RWPE2 (cell line): ENCODE measurements around the gene INSYN2A.

Experiments used
- ATAC-seq: fragments of 200-7000 bp; cut with Tn5 transposase; 3 replicates; pipeline ENCODE4 v1.9.1; 2021; ENCODE audit warnings: low read depth
- DNase-seq: peaks from one replicate; pipeline ENCODE4 v3.0.0-alpha.2; 2020; ENCODE audit warnings: low spot score
- H3K27ac ChIP-seq: fragments of 450-650 bp; 2 replicates; pipeline ENCODE4 v1.5.1; 2017; ENCODE audit warnings: mild to moderate bottlenecking; ENCODE audit not compliant: poor library complexity, severe bottlenecking
- H3K27me3 ChIP-seq: fragments of 250-450 bp; sonication (Bioruptor Pico); 2 replicates; pipeline ENCODE4 v1.5.1; 2021; ENCODE audit warnings: mild to moderate bottlenecking, moderate library complexity; ENCODE audit not compliant: insufficient read depth, poor library complexity, severe bottlenecking
- H3K36me3 ChIP-seq: fragments of 250-450 bp; sonication (Bioruptor Pico); 2 replicates; pipeline ENCODE4 v1.5.1; 2020; ENCODE audit warnings: low read depth, mild to moderate bottlenecking, moderate library complexity
- H3K4me1 ChIP-seq: fragments of 250-450 bp; sonication (Bioruptor Pico); 2 replicates; pipeline ENCODE4 v1.5.1; 2021; ENCODE audit warnings: mild to moderate bottlenecking, moderate library complexity; ENCODE audit not compliant: insufficient read depth, poor library complexity, severe bottlenecking
- H3K4me3 ChIP-seq: fragments of 250-450 bp; sonication (Bioruptor Pico); 2 replicates; pipeline ENCODE4 v1.5.1; 2021; ENCODE audit warnings: mild to moderate bottlenecking, moderate library complexity; ENCODE audit not compliant: severe bottlenecking
- H3K9me3 ChIP-seq: fragments of 250-450 bp; sonication (Bioruptor Pico); 2 replicates; pipeline ENCODE4 v1.5.1; 2021; ENCODE audit warnings: mild to moderate bottlenecking, moderate library complexity; ENCODE audit not compliant: severe bottlenecking
- TF ChIP-seq, protein P1 (sequence below): fragments of 450-650 bp; IDR thresholded peaks from one replicate; pipeline ENCODE4 v1.5.1; 2017; ENCODE audit warnings: mild to moderate bottlenecking, moderate library complexity; ENCODE audit not compliant: poor library complexity, severe bottlenecking

INSYN2A gene

DNA sequence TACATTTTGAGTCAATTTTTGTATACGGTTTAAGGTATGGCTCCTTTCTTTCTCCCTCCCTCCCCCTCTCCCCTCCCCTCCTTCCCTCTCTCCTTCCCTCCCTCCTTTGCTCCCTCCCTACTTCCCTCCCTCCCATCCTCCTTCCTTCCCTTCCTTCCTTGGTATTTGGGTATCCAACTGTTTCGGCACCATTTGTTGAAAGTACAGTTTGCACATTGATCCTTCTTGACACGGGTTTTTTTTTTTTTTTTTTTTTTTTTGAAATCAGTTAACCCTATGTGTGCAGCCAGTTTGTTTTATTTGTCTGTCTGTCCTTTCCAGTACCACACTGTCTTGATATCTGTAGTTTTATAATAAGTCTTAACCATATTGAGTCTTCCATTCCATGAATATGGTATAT lies 39.9 kb upstream of the INSYN2A start:
- Histone ChIP-seq H3K36me3 (no peaks in the 10 kb centered on the region), H3K4me3 (no peak overlapping the region), H3K4me1 (no peaks in the 10 kb centered on the region), H3K27me3 (no peaks in the 10 kb centered on the region), H3K27ac (no peak overlapping the region), H3K9me3 (no peaks in the 10 kb centered on the region)
- ATAC-seq, result no peak
- DNase-seq, result no peak
- TF ChIP-seq, protein P1, sequence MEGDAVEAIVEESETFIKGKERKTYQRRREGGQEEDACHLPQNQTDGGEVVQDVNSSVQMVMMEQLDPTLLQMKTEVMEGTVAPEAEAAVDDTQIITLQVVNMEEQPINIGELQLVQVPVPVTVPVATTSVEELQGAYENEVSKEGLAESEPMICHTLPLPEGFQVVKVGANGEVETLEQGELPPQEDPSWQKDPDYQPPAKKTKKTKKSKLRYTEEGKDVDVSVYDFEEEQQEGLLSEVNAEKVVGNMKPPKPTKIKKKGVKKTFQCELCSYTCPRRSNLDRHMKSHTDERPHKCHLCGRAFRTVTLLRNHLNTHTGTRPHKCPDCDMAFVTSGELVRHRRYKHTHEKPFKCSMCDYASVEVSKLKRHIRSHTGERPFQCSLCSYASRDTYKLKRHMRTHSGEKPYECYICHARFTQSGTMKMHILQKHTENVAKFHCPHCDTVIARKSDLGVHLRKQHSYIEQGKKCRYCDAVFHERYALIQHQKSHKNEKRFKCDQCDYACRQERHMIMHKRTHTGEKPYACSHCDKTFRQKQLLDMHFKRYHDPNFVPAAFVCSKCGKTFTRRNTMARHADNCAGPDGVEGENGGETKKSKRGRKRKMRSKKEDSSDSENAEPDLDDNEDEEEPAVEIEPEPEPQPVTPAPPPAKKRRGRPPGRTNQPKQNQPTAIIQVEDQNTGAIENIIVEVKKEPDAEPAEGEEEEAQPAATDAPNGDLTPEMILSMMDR, result no peak

DNA sequence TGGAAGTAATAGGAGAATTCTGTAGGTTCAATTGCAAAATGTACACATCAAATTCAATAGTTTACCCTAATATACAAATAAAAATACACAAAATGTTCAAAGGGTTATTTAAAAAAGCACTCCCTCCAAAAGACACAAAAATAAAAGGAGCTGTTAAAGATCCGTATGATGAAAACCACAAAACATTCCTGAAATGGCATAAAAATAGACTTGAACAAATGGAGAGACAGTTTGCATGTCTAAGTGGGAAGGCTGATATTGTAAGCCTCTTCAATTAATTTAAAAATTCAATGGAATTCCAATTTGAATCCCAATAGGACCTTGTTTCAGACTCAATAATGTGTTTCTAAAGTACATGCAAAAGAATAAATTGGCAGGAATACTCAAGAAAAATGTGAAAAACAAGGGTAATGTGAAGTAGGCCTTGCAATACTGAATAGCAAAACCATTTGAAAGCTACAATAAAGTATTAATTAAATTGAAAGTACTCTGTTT lies 38.0 kb upstream of the INSYN2A start:
- TF ChIP-seq, protein P1, result no peak

DNA sequence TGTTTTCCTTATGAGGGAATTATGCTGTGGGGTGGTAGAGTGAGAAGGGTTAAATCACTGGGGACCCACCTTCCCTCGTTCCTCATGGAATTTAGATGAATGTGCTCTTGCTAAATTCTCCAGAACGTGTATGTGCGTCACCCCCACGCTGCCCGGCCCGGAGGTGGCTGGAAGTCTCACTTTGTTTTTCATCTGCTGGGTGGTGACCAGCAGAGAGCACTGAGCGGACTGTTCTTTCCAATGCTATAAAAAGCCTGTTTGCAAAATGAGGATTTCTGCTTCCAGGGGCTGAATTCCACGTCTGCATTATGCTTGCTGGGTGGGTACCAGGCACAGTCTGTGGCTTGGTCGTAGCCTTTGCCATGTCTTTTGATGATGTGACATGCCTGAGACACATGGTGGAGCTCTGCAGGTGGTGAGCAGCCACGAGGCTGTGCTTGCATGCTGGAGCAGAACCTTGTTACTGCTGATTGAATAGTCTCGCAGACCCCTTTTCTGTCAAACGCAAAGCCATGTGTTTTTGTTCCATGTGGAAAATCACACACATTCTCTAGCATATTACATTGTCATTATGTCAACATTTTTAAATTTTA lies 31.9 kb upstream of the INSYN2A start:
- H3K4me3 ChIP-seq, result no peak overlapping the region
- DNase-seq (no peak), ATAC-seq (no peak)
- H3K27me3 ChIP-seq, result no peaks in the 10 kb centered on the region
- no peaks in the 10 kb centered on the region for H3K4me1 ChIP-seq
- no peak overlapping the region for H3K27ac ChIP-seq
- TF ChIP-seq, protein P1, result no peak
- no peaks in the 10 kb centered on the region for H3K36me3 ChIP-seq
- no peaks in the 10 kb centered on the region for H3K9me3 ChIP-seq

More for the DNA sequence above, 38.0 kb upstream of the INSYN2A start:
- Histone ChIP-seq H3K9me3 (no peaks in the 10 kb centered on the region), H3K4me1 (no peaks in the 10 kb centered on the region), H3K36me3 (no peaks in the 10 kb centered on the region), H3K4me3 (no peak overlapping the region), H3K27ac (no peak overlapping the region), H3K27me3 (no peaks in the 10 kb centered on the region)
- DNase-seq (no peak), ATAC-seq (no peak)

DNA sequence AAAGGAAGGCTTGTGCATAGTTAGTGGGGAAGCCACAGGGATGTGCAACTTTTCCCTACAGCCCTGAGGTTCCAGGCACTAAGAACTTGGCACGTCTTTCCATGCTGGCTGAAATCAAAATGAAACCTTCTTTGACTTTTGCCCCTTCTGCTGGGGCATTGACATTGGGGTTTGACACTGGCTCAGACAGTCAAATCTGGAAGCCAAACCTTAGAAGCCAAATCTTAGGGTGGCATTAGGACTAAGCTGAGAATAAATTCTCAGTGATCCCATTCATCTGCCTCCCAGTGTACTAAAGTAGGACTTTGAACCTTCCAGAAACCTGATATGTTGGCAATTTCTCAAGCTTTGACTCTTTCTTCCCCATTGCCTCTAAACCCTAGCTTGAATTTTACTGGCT lies 31.3 kb upstream of the INSYN2A start:
- Histone ChIP-seq H3K27ac (no peak overlapping the region), H3K9me3 (no peaks in the 10 kb centered on the region), H3K27me3 (no peaks in the 10 kb centered on the region), H3K4me1 (no peaks in the 10 kb centered on the region), H3K4me3 (no peak overlapping the region), H3K36me3 (no peaks in the 10 kb centered on the region)
- TF ChIP-seq, protein P1, result no peak
- no peak for ATAC-seq
- no peak for DNase-seq

- Histone ChIP-seq H3K27ac (no peak overlapping the region), H3K36me3 (no peaks in the 10 kb centered on the region), H3K4me3 (no peak overlapping the region), H3K9me3 (no peaks in the 10 kb centered on the region), H3K27me3 (no peaks in the 10 kb centered on the region), H3K4me1 (no peaks in the 10 kb centered on the region)
- DNase-seq (no peak), ATAC-seq (no peak)
- TF ChIP-seq, protein P1, result no peak
These were observed 30.6 kb upstream of the INSYN2A start for GRCh38 chr10:127227027-127227426.
